Measurements from ENCODE around the gene RPRD1B.
"Not testable (repeated sequence)": the region's sequence is repeated elsewhere in the genome, so short reads cannot be mapped to it uniquely, and the experiment has no call there.

Gene RPRD1B

GRCh38 chr20:38001981-38002380 is 31.6 kb upstream of the RPRD1B start:
- Histone ChIP-seq H3K27me3 (ENCODE audit: control insufficient read depth in 1 of 2, insufficient read depth in 2 of 2, low read length in 2 of 2) (no peaks in the 10 kb centered on the region), H3K36me3 (ENCODE audit: control insufficient read depth in 1 of 2, insufficient read depth in 2 of 2, low read length in 2 of 2) (peaks cover 36 to 73% of the 10 kb centered on the region in 2 donors), H3K9ac (ENCODE audit: low read depth in 1 of 2, low read length in 2 of 2) (no peak overlapping the region), H3K27ac (ENCODE audit: low read depth, low read length) (no peak overlapping the region), H3K4me3 (ENCODE audit: low read depth in 1 of 2, low read length in 2 of 2) (no peak overlapping the region), H3K4me1 (ENCODE audit: control insufficient read depth in 1 of 2, insufficient read depth in 2 of 2, low read length in 2 of 2) (no peaks in the 10 kb centered on the region), H3K9me3 (ENCODE audit: control insufficient read depth in 1 of 2, low read length in 2 of 2) (no peaks in the 10 kb centered on the region)

- no peaks in the 10 kb centered on the region for H3K27me3 ChIP-seq (ENCODE audit: control insufficient read depth in 1 of 2, insufficient read depth in 2 of 2, low read length in 2 of 2)
- H3K9ac ChIP-seq (ENCODE audit: low read depth in 1 of 2, low read length in 2 of 2), result no peak overlapping the region
- peaks cover 33 to 68% of the 10 kb centered on the region in 2 donors for H3K36me3 ChIP-seq (ENCODE audit: control insufficient read depth in 1 of 2, insufficient read depth in 2 of 2, low read length in 2 of 2)
- H3K4me3 ChIP-seq (ENCODE audit: low read depth in 1 of 2, low read length in 2 of 2), result no peak overlapping the region
- no peak overlapping the region for H3K27ac ChIP-seq (ENCODE audit: low read depth, low read length)
- H3K4me1 ChIP-seq (ENCODE audit: control insufficient read depth in 1 of 2, insufficient read depth in 2 of 2, low read length in 2 of 2), result no peaks in the 10 kb centered on the region
- H3K9me3 ChIP-seq (ENCODE audit: control insufficient read depth in 1 of 2, low read length in 2 of 2), result no peaks in the 10 kb centered on the region
These were observed 31.1 kb upstream of the RPRD1B start for GRCh38 chr20:38002422-38002821.

- Histone ChIP-seq H3K4me1 (ENCODE audit: control insufficient read depth in 1 of 2, insufficient read depth in 2 of 2, low read length in 2 of 2) (no peaks in the 10 kb centered on the region), H3K36me3 (ENCODE audit: control insufficient read depth in 1 of 2, insufficient read depth in 2 of 2, low read length in 2 of 2) (peaks cover 20 to 51% of the 10 kb centered on the region in 2 donors), H3K9me3 (ENCODE audit: control insufficient read depth in 1 of 2, low read length in 2 of 2) (no peaks in the 10 kb centered on the region), H3K27ac (ENCODE audit: low read depth, low read length) (no peak overlapping the region), H3K9ac (ENCODE audit: low read depth in 1 of 2, low read length in 2 of 2) (no peak overlapping the region), H3K27me3 (ENCODE audit: control insufficient read depth in 1 of 2, insufficient read depth in 2 of 2, low read length in 2 of 2) (no peaks in the 10 kb centered on the region), H3K4me3 (ENCODE audit: low read depth in 1 of 2, low read length in 2 of 2) (no peak overlapping the region)
These were observed 29.1 kb upstream of the RPRD1B start for GRCh38 chr20:38004416-38004815.

- no peak overlapping the region for H3K9ac ChIP-seq (ENCODE audit: low read depth in 1 of 2, low read length in 2 of 2)
- no peaks in the 10 kb centered on the region for H3K4me1 ChIP-seq (ENCODE audit: control insufficient read depth in 1 of 2, insufficient read depth in 2 of 2, low read length in 2 of 2)
- no peaks in the 10 kb centered on the region for H3K9me3 ChIP-seq (ENCODE audit: control insufficient read depth in 1 of 2, low read length in 2 of 2)
- no peaks in the 10 kb centered on the region for H3K27me3 ChIP-seq (ENCODE audit: control insufficient read depth in 1 of 2, insufficient read depth in 2 of 2, low read length in 2 of 2)
- peaks cover 16 to 42% of the 10 kb centered on the region in 2 donors for H3K36me3 ChIP-seq (ENCODE audit: control insufficient read depth in 1 of 2, insufficient read depth in 2 of 2, low read length in 2 of 2)
- H3K27ac ChIP-seq (ENCODE audit: low read depth, low read length), result no peak overlapping the region
- H3K4me3 ChIP-seq (ENCODE audit: low read depth in 1 of 2, low read length in 2 of 2), result no peak overlapping the region
These were observed 27.6 kb upstream of the RPRD1B start for GRCh38 chr20:38005903-38006302.

GRCh38 chr20:38007526-38007925 is 26.0 kb upstream of the RPRD1B start:
- no peak overlapping the region for H3K27ac ChIP-seq (ENCODE audit: low read depth, low read length)
- H3K9me3 ChIP-seq (ENCODE audit: control insufficient read depth in 1 of 2, low read length in 2 of 2), result no peaks in the 10 kb centered on the region
- H3K9ac ChIP-seq (ENCODE audit: low read depth in 1 of 2, low read length in 2 of 2), result no peak overlapping the region
- no peak overlapping the region for H3K4me3 ChIP-seq (ENCODE audit: low read depth in 1 of 2, low read length in 2 of 2)
- H3K4me1 ChIP-seq (ENCODE audit: control insufficient read depth in 1 of 2, insufficient read depth in 2 of 2, low read length in 2 of 2), result no peaks in the 10 kb centered on the region
- H3K27me3 ChIP-seq (ENCODE audit: control insufficient read depth in 1 of 2, insufficient read depth in 2 of 2, low read length in 2 of 2), result no peaks in the 10 kb centered on the region
- H3K36me3 ChIP-seq (ENCODE audit: control insufficient read depth in 1 of 2, insufficient read depth in 2 of 2, low read length in 2 of 2), result peaks cover 22 to 41% of the 10 kb centered on the region in 2 donors

- no peaks in the 10 kb centered on the region for H3K4me1 ChIP-seq (ENCODE audit: control insufficient read depth in 1 of 2, insufficient read depth in 2 of 2, low read length in 2 of 2)
- H3K27ac ChIP-seq (ENCODE audit: low read depth, low read length), result no peak overlapping the region
- no peaks in the 10 kb centered on the region for H3K9me3 ChIP-seq (ENCODE audit: control insufficient read depth in 1 of 2, low read length in 2 of 2)
- H3K4me3 ChIP-seq (ENCODE audit: low read depth in 1 of 2, low read length in 2 of 2), result no peak overlapping the region
- peaks cover 30 to 42% of the 10 kb centered on the region in 2 donors for H3K36me3 ChIP-seq (ENCODE audit: control insufficient read depth in 1 of 2, insufficient read depth in 2 of 2, low read length in 2 of 2)
- no peaks in the 10 kb centered on the region for H3K27me3 ChIP-seq (ENCODE audit: control insufficient read depth in 1 of 2, insufficient read depth in 2 of 2, low read length in 2 of 2)
- no peak overlapping the region for H3K9ac ChIP-seq (ENCODE audit: low read depth in 1 of 2, low read length in 2 of 2)
These were observed 25.2 kb upstream of the RPRD1B start for GRCh38 chr20:38008233-38008944.

GRCh38 chr20:38009416-38009815 is 24.1 kb upstream of the RPRD1B start:
- not testable (repeated sequence) for H3K4me1 ChIP-seq (ENCODE audit: control insufficient read depth in 1 of 2, insufficient read depth in 2 of 2, low read length in 2 of 2); H3K9ac ChIP-seq (ENCODE audit: low read depth in 1 of 2, low read length in 2 of 2); H3K4me3 ChIP-seq (ENCODE audit: low read depth in 1 of 2, low read length in 2 of 2); H3K27ac ChIP-seq (ENCODE audit: low read depth, low read length); H3K27me3 ChIP-seq (ENCODE audit: control insufficient read depth in 1 of 2, insufficient read depth in 2 of 2, low read length in 2 of 2); H3K9me3 ChIP-seq (ENCODE audit: control insufficient read depth in 1 of 2, low read length in 2 of 2)
- H3K36me3 ChIP-seq (ENCODE audit: control insufficient read depth in 1 of 2, insufficient read depth in 2 of 2, low read length in 2 of 2), result peaks cover 26 to 40% of the 10 kb centered on the region in 2 donors

GRCh38 chr20:38011696-38012095 is 21.9 kb upstream of the RPRD1B start:
- no peak overlapping the region for H3K27ac ChIP-seq (ENCODE audit: low read depth, low read length)
- no peak overlapping the region for H3K9ac ChIP-seq (ENCODE audit: low read depth in 1 of 2, low read length in 2 of 2)
- H3K27me3 ChIP-seq (ENCODE audit: control insufficient read depth in 1 of 2, insufficient read depth in 2 of 2, low read length in 2 of 2), result no peaks in the 10 kb centered on the region
- no peaks in the 10 kb centered on the region for H3K4me1 ChIP-seq (ENCODE audit: control insufficient read depth in 1 of 2, insufficient read depth in 2 of 2, low read length in 2 of 2)
- no peak overlapping the region for H3K4me3 ChIP-seq (ENCODE audit: low read depth in 1 of 2, low read length in 2 of 2)
- H3K9me3 ChIP-seq (ENCODE audit: control insufficient read depth in 1 of 2, low read length in 2 of 2), result no peaks in the 10 kb centered on the region
- peaks cover 26 to 44% of the 10 kb centered on the region in 2 donors for H3K36me3 ChIP-seq (ENCODE audit: control insufficient read depth in 1 of 2, insufficient read depth in 2 of 2, low read length in 2 of 2)

- Histone ChIP-seq H3K27me3 (ENCODE audit: control insufficient read depth in 1 of 2, insufficient read depth in 2 of 2, low read length in 2 of 2) (no peaks in the 10 kb centered on the region), H3K27ac (ENCODE audit: low read depth, low read length) (no peak overlapping the region), H3K9ac (ENCODE audit: low read depth in 1 of 2, low read length in 2 of 2) (no peak overlapping the region), H3K4me3 (ENCODE audit: low read depth in 1 of 2, low read length in 2 of 2) (no peak overlapping the region), H3K36me3 (ENCODE audit: control insufficient read depth in 1 of 2, insufficient read depth in 2 of 2, low read length in 2 of 2) (peaks cover 26 to 48% of the 10 kb centered on the region in 2 donors), H3K4me1 (ENCODE audit: control insufficient read depth in 1 of 2, insufficient read depth in 2 of 2, low read length in 2 of 2) (no peaks in the 10 kb centered on the region), H3K9me3 (ENCODE audit: control insufficient read depth in 1 of 2, low read length in 2 of 2) (no peaks in the 10 kb centered on the region)
These were observed 21.2 kb upstream of the RPRD1B start for GRCh38 chr20:38012332-38012731.

- Histone ChIP-seq H3K9me3 (ENCODE audit: control insufficient read depth in 1 of 2, low read length in 2 of 2) (peaks cover 0 to 3% of the 10 kb centered on the region in 2 donors), H3K36me3 (ENCODE audit: control insufficient read depth in 1 of 2, insufficient read depth in 2 of 2, low read length in 2 of 2) (peaks cover 26 to 63% of the 10 kb centered on the region in 2 donors), H3K9ac (ENCODE audit: low read depth in 1 of 2, low read length in 2 of 2) (no peak overlapping the region), H3K4me3 (ENCODE audit: low read depth in 1 of 2, low read length in 2 of 2) (no peak overlapping the region), H3K4me1 (ENCODE audit: control insufficient read depth in 1 of 2, insufficient read depth in 2 of 2, low read length in 2 of 2) (no peaks in the 10 kb centered on the region), H3K27ac (ENCODE audit: low read depth, low read length) (no peak overlapping the region), H3K27me3 (ENCODE audit: control insufficient read depth in 1 of 2, insufficient read depth in 2 of 2, low read length in 2 of 2) (no peaks in the 10 kb centered on the region)
These were observed 19.7 kb upstream of the RPRD1B start for GRCh38 chr20:38013887-38014286.

All from duodenal mucosa (tissue), 2 donors.